ENCODE data around the gene CIPC.

Gene CIPC

GRCh38 chr14:77086951-77087350, 11.1 kb upstream of the CIPC start:
- ChIA-PET POLR2A (no interaction called here), CTCF (interaction anchor here (1.3 to 10.1 kb wide), 9 partner anchors 8 to 216 kb away, joined by 3 to 189 read pairs (median 15); no protein-coding TSS in a partner anchor)
- DNase-seq (ENCODE audit: extremely low spot score) = no peak
- no peak for TF ChIP-seq CTCF (IDR thresholded peaks at IDR 0.05; ENCODE audit: control extremely low read depth, extremely low read depth, low read depth, missing control alignments)

DNA sequence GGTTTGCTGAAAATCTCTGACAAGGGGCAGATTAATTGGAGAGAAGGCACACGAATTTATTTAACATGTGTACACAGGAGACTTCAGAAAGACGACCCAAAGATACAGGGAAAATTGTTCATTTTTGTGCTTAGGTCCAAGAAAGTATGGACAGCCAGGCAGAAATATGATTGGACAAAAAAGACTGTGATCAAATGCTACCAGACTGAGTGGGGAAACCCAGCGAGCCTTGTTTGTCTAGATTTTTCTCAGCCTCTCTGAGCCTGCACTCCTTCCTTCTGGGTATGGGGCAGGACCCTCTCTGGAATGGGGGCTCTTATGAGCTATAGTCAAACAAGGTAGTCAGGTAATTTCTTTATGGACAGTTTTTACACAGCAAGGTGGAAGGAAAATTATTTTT, 10.4 kb upstream of the CIPC start:
- no peak for TF ChIP-seq CTCF (IDR thresholded peaks at IDR 0.05; ENCODE audit: control extremely low read depth, extremely low read depth, low read depth, missing control alignments)
- DNase-seq (ENCODE audit: extremely low spot score) = no peak
- POLR2A ChIA-PET = no interaction called here
- CTCF ChIA-PET = interaction anchor here (1.3 to 10.1 kb wide), 8 partner anchors 7 to 217 kb away, joined by 3 to 189 read pairs (median 12); no protein-coding TSS in a partner anchor

GRCh38 chr14:77088219-77088618, 9.8 kb upstream of the CIPC start:
- CTCF ChIA-PET = interaction anchor here (1.6 to 10.1 kb wide), 5 partner anchors 11 to 216 kb away, joined by 3 to 189 read pairs (median 10); no protein-coding TSS in a partner anchor
- DNase-seq (ENCODE audit: extremely low spot score) = no peak
- TF ChIP-seq CTCF (IDR thresholded peaks at IDR 0.05; ENCODE audit: control extremely low read depth, extremely low read depth, low read depth, missing control alignments) = no peak
- POLR2A ChIA-PET = no interaction called here

- no peak for TF ChIP-seq CTCF (IDR thresholded peaks at IDR 0.05; ENCODE audit: control extremely low read depth, extremely low read depth, low read depth, missing control alignments)
- CTCF ChIA-PET = interaction anchor here (0.8 to 4.7 kb wide), 10 partner anchors 8 to 216 kb away, joined by 3 to 37 read pairs (median 10); no protein-coding TSS in a partner anchor
- no peak for DNase-seq (ENCODE audit: extremely low spot score)
- POLR2A ChIA-PET = no interaction called here
These were observed 9.4 kb upstream of the CIPC start for GRCh38 chr14:77088645-77089044.

GRCh38 chr14:77091518-77091917, 6.5 kb upstream of the CIPC start:
- TF ChIP-seq CTCF (IDR thresholded peaks at IDR 0.05; ENCODE audit: control extremely low read depth, extremely low read depth, low read depth, missing control alignments) = no peak
- ChIA-PET POLR2A (no interaction called here), CTCF (interaction anchor here (0.7 to 7.7 kb wide), 12 partner anchors 10 to 217 kb away, joined by 3 to 93 read pairs (median 5); no protein-coding TSS in a partner anchor)
- DNase-seq (ENCODE audit: extremely low spot score) = no peak

DNA sequence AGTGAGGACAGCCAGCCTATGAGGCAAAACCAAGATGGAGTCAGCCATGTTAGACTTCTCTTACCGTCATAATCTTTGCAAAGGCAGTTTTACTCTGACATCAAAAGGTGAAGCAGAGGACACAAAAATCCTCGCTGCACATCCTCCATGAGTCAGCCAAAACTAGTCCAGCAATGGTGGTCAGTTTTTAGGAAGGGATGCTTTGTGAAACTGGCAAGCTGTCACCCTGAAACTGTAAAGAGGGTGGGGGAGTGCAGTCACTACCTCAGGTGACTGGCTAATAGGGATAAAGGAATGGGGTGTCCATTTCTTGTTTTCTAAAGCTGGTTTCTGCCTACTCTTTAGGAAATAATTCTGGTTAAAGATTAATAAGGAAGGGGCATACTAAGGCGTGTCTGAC, 5.4 kb upstream of the CIPC start:
- POLR2A ChIA-PET = no interaction called here
- CTCF ChIA-PET = interaction anchor here (1.0 to 7.7 kb wide), 8 partner anchors 9 to 218 kb away, joined by 3 to 108 read pairs (median 7); no protein-coding TSS in a partner anchor
- DNase-seq (ENCODE audit: extremely low spot score) = no peak
- TF ChIP-seq CTCF (IDR thresholded peaks at IDR 0.05; ENCODE audit: control extremely low read depth, extremely low read depth, low read depth, missing control alignments) = no peak

All from GM10248 (cell line).